Measurements from ENCODE around the gene SVIL.

- TF ChIP-seq ZNF274 (IDR thresholded peaks at IDR 0.05; ENCODE audit: low read depth, low read length) (no peak), YY1 (IDR thresholded peaks at IDR 0.05; ENCODE audit: insufficient read depth, insufficient read length) (no peak)
Measured at GRCh38 chr10:29590915-29591650, 43.7 kb downstream of the SVIL start.
